ENCODE results near the gene SORCS1. TPM values are rescaled to one million over a fixed set of nuclear protein-coding genes. Genes with fewer than 3 reads are reported as not detected.

SORCS1 gene
- total and polyA plus RNA-seq, 2 donors (not counting 1 experiment from before 2014, with no cell fraction given), result not detected

DNA sequence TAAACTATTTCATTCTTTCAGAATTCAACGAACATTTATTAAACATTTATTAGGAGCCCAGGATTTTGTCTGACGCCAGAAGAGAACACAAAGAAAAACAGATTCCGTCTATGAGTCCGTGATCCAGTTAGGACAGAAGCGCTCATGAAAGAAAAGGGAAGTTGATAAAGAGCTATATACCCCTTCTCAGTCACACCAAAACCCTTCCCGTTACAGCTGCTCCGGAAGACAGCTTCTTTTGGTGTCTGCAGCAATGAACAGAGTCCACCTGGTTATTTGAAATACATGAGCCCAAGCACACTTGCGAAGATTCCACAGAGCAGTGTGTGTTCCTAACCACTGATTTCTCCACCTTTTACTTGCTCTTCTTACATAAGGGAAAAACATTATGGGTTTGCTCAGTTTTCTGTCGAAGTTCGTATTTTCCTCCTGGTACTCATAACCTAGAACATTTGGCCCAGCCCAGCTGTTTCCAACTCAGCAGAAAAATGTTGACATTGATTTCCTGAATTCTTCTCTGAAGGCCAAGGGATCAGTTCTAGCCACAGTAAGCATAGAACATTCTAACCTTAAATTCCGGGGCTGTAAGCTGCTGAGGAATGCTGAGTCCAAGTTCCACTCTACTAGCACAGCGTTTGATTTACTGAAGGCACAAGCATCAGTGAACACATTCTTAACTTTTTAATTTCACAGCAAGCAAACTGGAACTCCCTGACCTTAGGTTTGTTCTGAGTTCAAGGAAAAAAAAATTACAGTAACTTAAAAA, 206.5 kb downstream of the SORCS1 start:
- Histone ChIP-seq H3K79me2 (ENCODE audit: control insufficient read depth, insufficient read depth, low read length) (no peaks in the 10 kb centered on the region), H3K27me3 (replicated peaks in 1 of 4; ENCODE audit: control extremely low read depth in 1 of 4, control insufficient read depth in 3 of 4, insufficient read depth in 4 of 4, low read length in 3 of 4) (no peaks in the 10 kb centered on the region), H3K36me3 (replicated peaks in 1 of 2; ENCODE audit: control extremely low read depth in 1 of 2, control insufficient read depth in 1 of 2, extremely low read depth in 1 of 2, insufficient read depth in 2 of 2, low read length in 1 of 2) (no peaks in the 10 kb centered on the region), H3K27ac (ENCODE audit: low read length in 2 of 2) (no peak overlapping the region), H3K9me3 (ENCODE audit: control extremely low read depth in 1 of 3, control insufficient read depth in 2 of 3, insufficient read depth in 1 of 3, low read length in 2 of 3) (peaks cover 0 to 8% (median 0%) of the 10 kb centered on the region in 3 donors), H2AFZ (ENCODE audit: insufficient read depth, low read depth, low read length, poor library complexity, severe bottlenecking) (no peak overlapping the region), H3K4me2 (replicated peaks; ENCODE audit: low read depth, low read length, poor library complexity, severe bottlenecking) (peak overlapping the region; percentile 5), H3K4me1 (ENCODE audit: control insufficient read depth in 2 of 2, insufficient read depth in 2 of 2, low read length in 2 of 2) (peaks cover 0 to 14% of the 10 kb centered on the region in 2 donors), H3K9ac (ENCODE audit: low read length) (no peak overlapping the region), H4K20me1 (ENCODE audit: control insufficient read depth, insufficient read depth, low read length, poor library complexity, severe bottlenecking) (no peaks in the 10 kb centered on the region), H3K4me3 (ENCODE audit: control extremely low read depth in 1 of 5, extremely low read depth in 1 of 5, insufficient read depth in 1 of 5, low read depth in 2 of 5, low read length in 4 of 5) (no peak overlapping the region)
- H3K27ac Mint-ChIP-seq, result no peak overlapping the region
- intact Hi-C loops (cut with micrococcal nuclease), result no loop called here
- ATAC-seq (ENCODE audit: low read depth) (no peak), DNase-seq (peak; percentile 13)
- ChIA-PET POLR2A (interaction anchor here (0.6 kb wide), 1 partner anchor 14 kb away, joined by 5 read pairs; no protein-coding TSS in a partner anchor), CTCF (no interaction called here)
- TF ChIP-seq, protein P1, sequence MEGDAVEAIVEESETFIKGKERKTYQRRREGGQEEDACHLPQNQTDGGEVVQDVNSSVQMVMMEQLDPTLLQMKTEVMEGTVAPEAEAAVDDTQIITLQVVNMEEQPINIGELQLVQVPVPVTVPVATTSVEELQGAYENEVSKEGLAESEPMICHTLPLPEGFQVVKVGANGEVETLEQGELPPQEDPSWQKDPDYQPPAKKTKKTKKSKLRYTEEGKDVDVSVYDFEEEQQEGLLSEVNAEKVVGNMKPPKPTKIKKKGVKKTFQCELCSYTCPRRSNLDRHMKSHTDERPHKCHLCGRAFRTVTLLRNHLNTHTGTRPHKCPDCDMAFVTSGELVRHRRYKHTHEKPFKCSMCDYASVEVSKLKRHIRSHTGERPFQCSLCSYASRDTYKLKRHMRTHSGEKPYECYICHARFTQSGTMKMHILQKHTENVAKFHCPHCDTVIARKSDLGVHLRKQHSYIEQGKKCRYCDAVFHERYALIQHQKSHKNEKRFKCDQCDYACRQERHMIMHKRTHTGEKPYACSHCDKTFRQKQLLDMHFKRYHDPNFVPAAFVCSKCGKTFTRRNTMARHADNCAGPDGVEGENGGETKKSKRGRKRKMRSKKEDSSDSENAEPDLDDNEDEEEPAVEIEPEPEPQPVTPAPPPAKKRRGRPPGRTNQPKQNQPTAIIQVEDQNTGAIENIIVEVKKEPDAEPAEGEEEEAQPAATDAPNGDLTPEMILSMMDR (IDR thresholded peaks at IDR 0.05), result no peak
- H3K9me3 Mint-ChIP-seq (ENCODE audit: insufficient read depth), result no peaks in the 10 kb centered on the region
- peaks cover 15% of the 10 kb centered on the region for H3K4me1 Mint-ChIP-seq
- 50% methylated on average over 3 of the region's 12 CpGs for WGBS (ENCODE audit: insufficient coverage)
- H3K27me3 Mint-ChIP-seq, result no peaks in the 10 kb centered on the region
- H3K4me3 Mint-ChIP-seq, result no peak overlapping the region

DNA sequence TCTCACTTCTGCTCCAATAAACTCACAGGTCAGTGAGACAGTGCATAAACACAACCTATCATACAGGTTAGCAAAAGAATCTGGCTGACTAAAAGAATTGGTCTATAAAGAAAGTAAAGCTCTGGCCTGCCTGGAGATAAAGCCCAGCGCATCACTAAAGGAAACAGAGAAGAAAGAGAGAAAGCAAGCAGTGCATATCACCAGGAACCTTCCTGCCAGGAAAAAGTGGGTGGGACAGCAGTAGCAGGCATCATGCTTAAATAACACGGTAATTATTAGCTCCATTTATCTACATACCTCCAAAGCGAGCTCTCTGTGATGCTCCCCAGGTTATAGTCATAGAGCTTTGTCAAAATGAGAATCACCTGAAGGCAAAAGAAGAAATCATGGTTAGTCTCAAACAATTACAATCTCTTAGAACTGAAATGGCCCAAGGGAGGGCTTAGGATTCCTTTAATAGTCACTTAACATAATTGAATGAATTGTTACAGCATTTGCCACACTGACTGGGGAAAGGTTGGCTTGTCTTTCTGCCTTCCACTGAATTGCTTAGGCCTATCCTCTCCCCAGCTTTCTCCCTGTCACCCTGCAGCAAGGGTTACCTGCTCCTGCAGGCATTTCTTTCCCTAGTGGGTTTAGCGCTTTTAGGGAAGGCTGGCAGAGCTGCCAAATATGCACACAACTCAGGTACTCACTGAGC, 208.1 kb downstream of the SORCS1 start:
- Histone ChIP-seq H3K4me1 (ENCODE audit: control insufficient read depth in 2 of 2, insufficient read depth in 2 of 2, low read length in 2 of 2) (peaks cover 0 to 14% of the 10 kb centered on the region in 2 donors), H3K79me2 (ENCODE audit: control insufficient read depth, insufficient read depth, low read length) (no peaks in the 10 kb centered on the region), H3K4me3 (ENCODE audit: control extremely low read depth in 1 of 5, extremely low read depth in 1 of 5, insufficient read depth in 1 of 5, low read depth in 2 of 5, low read length in 4 of 5) (no peak overlapping the region), H3K27me3 (replicated peaks in 1 of 4; ENCODE audit: control extremely low read depth in 1 of 4, control insufficient read depth in 3 of 4, insufficient read depth in 4 of 4, low read length in 3 of 4) (no peaks in the 10 kb centered on the region), H3K27ac (ENCODE audit: low read length in 2 of 2) (no peak overlapping the region), H3K9ac (ENCODE audit: low read length) (no peak overlapping the region), H3K4me2 (replicated peaks; ENCODE audit: low read depth, low read length, poor library complexity, severe bottlenecking) (no peak overlapping the region), H2AFZ (ENCODE audit: insufficient read depth, low read depth, low read length, poor library complexity, severe bottlenecking) (no peak overlapping the region), H3K36me3 (replicated peaks in 1 of 2; ENCODE audit: control extremely low read depth in 1 of 2, control insufficient read depth in 1 of 2, extremely low read depth in 1 of 2, insufficient read depth in 2 of 2, low read length in 1 of 2) (no peaks in the 10 kb centered on the region), H3K9me3 (ENCODE audit: control extremely low read depth in 1 of 3, control insufficient read depth in 2 of 3, insufficient read depth in 1 of 3, low read length in 2 of 3) (peaks cover 0 to 8% (median 0%) of the 10 kb centered on the region in 3 donors), H4K20me1 (ENCODE audit: control insufficient read depth, insufficient read depth, low read length, poor library complexity, severe bottlenecking) (no peaks in the 10 kb centered on the region)
- WGBS (ENCODE audit: insufficient coverage), result 80% methylated on average over 1 of the region's 4 CpGs
- TF ChIP-seq, protein P1 (IDR thresholded peaks at IDR 0.05), result no peak
- no peak for TF ChIP-seq EZH2 (IDR thresholded peaks at IDR 0.05; ENCODE audit: borderline replicate concordance, insufficient read depth, low read depth, low read length, poor library complexity, severe bottlenecking)
- no peaks in the 10 kb centered on the region for H3K27me3 Mint-ChIP-seq
- intact Hi-C loops (cut with micrococcal nuclease), result no loop called here
- ChIA-PET CTCF (no interaction called here), POLR2A (no interaction called here)
- H3K4me3 Mint-ChIP-seq, result no peak overlapping the region
- H3K9me3 Mint-ChIP-seq (ENCODE audit: insufficient read depth), result no peaks in the 10 kb centered on the region
- no peak for DNase-seq
- ATAC-seq (ENCODE audit: low read depth), result no peak
- H3K4me1 Mint-ChIP-seq, result peaks cover 15% of the 10 kb centered on the region
- H3K27ac Mint-ChIP-seq, result no peak overlapping the region
